HCT116 (cell line): Measurements from ENCODE around the gene HDAC8. TPM values are rescaled to one million over a fixed set of nuclear protein-coding genes. Genes with fewer than 3 reads are reported as not detected.

Experiments used
- ATAC-seq: fragments of 200-7000 bp; cut with Tn5 transposase; 2 replicates; pipeline ENCODE4 v1.9.1; 2020; ENCODE audit warnings: mild to moderate bottlenecking, moderate library complexity
- BruUV-seq: library from RNA; stranded (reverse); fragments of 400-500 nt; replicated peaks from 2 replicates; lab custom pipeline; 2021; lab: Mats Ljungman, UMichigan
- CTCF ChIA-PET: fragments of 300-600 bp; sonication (Branson Sonifier 250); formaldehyde crosslinking; loops from one replicate; lab custom pipeline; 2021; ENCODE audit warnings: antibody characterized with exemption; lab: Charles Lee
- POLR2A ChIA-PET: fragments of 300-600, 350-600 bp; sonication (Branson Sonifier 250); formaldehyde crosslinking; loops from one replicate; lab custom pipeline; 2021; ENCODE audit warnings: antibody characterized with exemption; lab: Charles Lee
- RAD21 ChIA-PET, 2 experiments: fragments of 300-600 bp; sonication (Branson Sonifier 250); formaldehyde crosslinking; loops; one replicate each; lab custom pipeline; 2023; ENCODE audit warnings: low total read pairs in 2 of 2; ENCODE audit not compliant: uncharacterized antibody in 2 of 2, unreplicated experiment in 2 of 2, low non-redundant PET in 1 of 2; lab: Charles Lee
- DNase-seq: peaks from one replicate; pipeline ENCODE4 v3.0.0-alpha.2; 2010; ENCODE audit warnings: low read depth, low spot score
- H2AFZ ChIP-seq: fragments of 200-600 bp; shearing (Covaris generic), sonication (generic); 2 replicates; pipeline ENCODE4 v1.6.1; 2017; ENCODE audit warnings: low read depth, mixed run types, mixed read lengths, antibody characterized with exemption, low read length; ENCODE audit not compliant: poor library complexity, severe bottlenecking
- H3K27ac ChIP-seq: 2 replicates; pipeline ENCODE4 v1.5.1; 2012; ENCODE audit warnings: low read depth, low read length
- H3K27me3 ChIP-seq: fragments of 200-600 bp; sonication (generic); 2 replicates; pipeline ENCODE4 v1.6.1; 2016; ENCODE audit warnings: mixed run types, low read length, mixed read lengths; ENCODE audit not compliant: insufficient read depth
- H3K36me3 ChIP-seq, 2 experiments: fragments of 200-500 bp in 1 of 2; fragments of 200-600 bp in 1 of 2; sonication (Bioruptor generic) in 1 of 2; sonication (generic) in 1 of 2; 2 replicates each; pipeline versions ENCODE4 v1.5.1 to v1.6.1; 2014 to 2016; ENCODE audit warnings: low read length in 2 of 2, inconsistent platforms in 1 of 2, mixed read lengths in 1 of 2, mixed run types in 1 of 2; ENCODE audit not compliant: insufficient read depth in 2 of 2, control insufficient read depth in 1 of 2
- H3K4me1 ChIP-seq, 2 experiments: fragments of 200-600 bp in 1 of 2; sonication (generic) in 1 of 2; 2 replicates each; pipeline versions ENCODE4 v1.5.1 to v1.6.1; 2012 to 2017; ENCODE audit warnings: low read length in 2 of 2, inconsistent platforms in 1 of 2, mild to moderate bottlenecking in 1 of 2, mixed read lengths in 1 of 2, mixed run types in 1 of 2, moderate library complexity in 1 of 2; ENCODE audit not compliant: insufficient read depth in 2 of 2, control insufficient read depth in 1 of 2
- H3K4me2 ChIP-seq: fragments of 200-600 bp; sonication (generic); 2 replicates; pipeline ENCODE4 v1.6.1; 2017; ENCODE audit warnings: mixed run types, low read length, mixed read lengths
- H3K4me3 ChIP-seq, 2 experiments: fragments of 200-600 bp in 1 of 2; sonication (generic) in 1 of 2; replicated peaks in 1 of 2; 2 replicates each; pipeline ENCODE4 v1.5.1; 2011 to 2016; ENCODE audit warnings: low read length in 2 of 2, control low read depth in 1 of 2, low read depth in 1 of 2, mild to moderate bottlenecking in 1 of 2, mixed read lengths in 1 of 2, mixed run types in 1 of 2
- H3K79me2 ChIP-seq: fragments of 200-600 bp; sonication (generic); 2 replicates; pipeline ENCODE4 v1.6.1; 2017; ENCODE audit warnings: mild to moderate bottlenecking, mixed run types, low read length, moderate library complexity, mixed read lengths; ENCODE audit not compliant: insufficient read depth
- H3K9ac ChIP-seq: fragments of 200-600 bp; sonication (generic); 2 replicates; pipeline ENCODE4 v1.6.1; 2016; ENCODE audit warnings: low read length, mixed read lengths
- H3K9me2 ChIP-seq: fragments of 200-600 bp; sonication (generic), shearing (Covaris generic); 2 replicates; pipeline ENCODE4 v1.6.1; 2017; ENCODE audit warnings: mixed run types, mild to moderate bottlenecking, moderate library complexity; ENCODE audit not compliant: insufficient read depth
- H3K9me3 ChIP-seq, 2 experiments: fragments of 200-500 bp in 1 of 2; fragments of 200-600 bp in 1 of 2; sonication (Bioruptor generic) in 1 of 2; sonication (generic) in 1 of 2; 2 replicates each; pipeline ENCODE4 v1.6.1; 2014 to 2017; ENCODE audit warnings: low read length in 2 of 2, mixed read lengths in 2 of 2, inconsistent platforms in 1 of 2, low read depth in 1 of 2, mild to moderate bottlenecking in 1 of 2, mixed run types in 1 of 2, moderate library complexity in 1 of 2; ENCODE audit not compliant: control insufficient read depth in 1 of 2, insufficient read depth in 1 of 2
- H4K20me1 ChIP-seq: fragments of 200-600 bp; sonication (generic), shearing (Covaris generic); 2 replicates; pipeline ENCODE4 v1.6.1; 2017; ENCODE audit warnings: mixed run types, mild to moderate bottlenecking, moderate library complexity; ENCODE audit not compliant: insufficient read depth
- ATF3 ChIP-seq: IDR thresholded peaks from 2 replicates; pipeline ENCODE4 v1.6.1; 2012
- ELF1 ChIP-seq: IDR thresholded peaks from 2 replicates; pipeline ENCODE4 v1.6.1; 2012; ENCODE audit warnings: low read depth, borderline replicate concordance
- EZH2 ChIP-seq: fragments of 200-600 bp; sonication (generic); IDR thresholded peaks from 2 replicates; pipeline ENCODE4 v1.6.1; 2017; ENCODE audit warnings: antibody characterized with exemption, mixed run types
- FOSL1 ChIP-seq: IDR thresholded peaks from 2 replicates; pipeline ENCODE4 v1.6.1; 2012; ENCODE audit warnings: low read depth
- POLR2A ChIP-seq: IDR thresholded peaks from 2 replicates; pipeline ENCODE4 v1.7.0; 2011; ENCODE audit warnings: borderline replicate concordance; ENCODE audit not compliant: insufficient read depth, insufficient read length; ENCODE audit errors: extremely low read depth
- POLR2AphosphoS5 ChIP-seq: IDR thresholded peaks from 2 replicates; pipeline ENCODE4 v1.6.1; 2011; ENCODE audit warnings: mild to moderate bottlenecking, low read depth, low read length, moderate library complexity
- REST ChIP-seq: IDR thresholded peaks from 2 replicates; pipeline ENCODE4 v1.6.1; 2012; ENCODE audit warnings: low read depth
- SP1 ChIP-seq: IDR thresholded peaks from 2 replicates; pipeline ENCODE4 v1.6.1; 2012; ENCODE audit warnings: low read depth
- ZBTB33 ChIP-seq: IDR thresholded peaks from 2 replicates; pipeline ENCODE4 v1.6.1; 2011; ENCODE audit warnings: mild to moderate bottlenecking, low read length, moderate library complexity; ENCODE audit not compliant: insufficient replicate concordance; ENCODE audit errors: extremely low read depth
- ZNF274 ChIP-seq: fragments of 200-500 bp; sonication (Bioruptor generic); IDR thresholded peaks from 2 replicates; pipeline ENCODE4 v1.6.1; 2014; ENCODE audit warnings: mild to moderate bottlenecking, low read depth, low read length, inconsistent platforms
- intact Hi-C: fragments of 100-400 bp; cut with micrococcal nuclease; formaldehyde crosslinking; loops from 2 replicates; pipeline ENCODE4 v1.10.0; 2022
- total RNA-seq: library from RNA; stranded (reverse); gene quantifications from one replicate; pipeline ENCODE4 v1.2.1, GENCODE V29; 2021; ENCODE audit not compliant: unreplicated experiment

Gene HDAC8
- total RNA-seq, 1 experiment from 2014 or later = 24.1 TPM

GRCh38 chrX:72430405-72430968, 142.2 kb downstream of the HDAC8 start:
- ChIA-PET POLR2A (no interaction called here), RAD21 (no interaction called here), CTCF (no interaction called here)
- intact Hi-C loops = no loop called here
- Histone ChIP-seq H4K20me1 (no peaks in the 10 kb centered on the region), H3K79me2 (no peaks in the 10 kb centered on the region), H3K4me1 (no peaks in the 10 kb centered on the region), H3K4me3 (no peak overlapping the region), H3K27me3 (no peaks in the 10 kb centered on the region), H3K27ac (no peak overlapping the region), H3K36me3 (no peaks in the 10 kb centered on the region), H3K9me3 (no peaks in the 10 kb centered on the region), H3K4me2 (no peak overlapping the region), H2AFZ (no peak overlapping the region), H3K9me2 (no peaks in the 10 kb centered on the region), H3K9ac (no peak overlapping the region)
- no peak for ATAC-seq
- no TSS peak for BruUV-seq
- no peak for DNase-seq
- TF ChIP-seq ATF3 (no peak), FOSL1 (no peak), POLR2A (no peak), ZBTB33 (no peak), ZNF274 (no peak), POLR2AphosphoS5 (no peak), SP1 (no peak), EZH2 (no peak), ELF1 (no peak), REST (no peak)
